EL (cell line): ENCODE measurements around the gene COL5A1.

Experiments used
- DNase-seq: peaks from one replicate; pipeline ENCODE4 v3.0.0-alpha.2; 2016

COL5A1 gene

GRCh38 chr9:134867917-134868750, 226.5 kb downstream of the COL5A1 start:
- DNase-seq, result no peak

GRCh38 chr9:134868751-134869553, 227.3 kb downstream of the COL5A1 start:
- no peak for DNase-seq

- no peak for DNase-seq
Observed at GRCh38 chr9:134869554-134870300, 228.1 kb downstream of the COL5A1 start.

GRCh38 chr9:134870301-134870694, 228.7 kb downstream of the COL5A1 start:
- DNase-seq, result no peak

- no peak for DNase-seq
Observed at GRCh38 chr9:134870746-134871662, 229.4 kb downstream of the COL5A1 start.

- DNase-seq, result peak; percentile 19
Observed at GRCh38 chr9:134871697-134872340, 230.2 kb downstream of the COL5A1 start.

- DNase-seq, result no peak
Observed at GRCh38 chr9:134872482-134873231, 231.1 kb downstream of the COL5A1 start.

GRCh38 chr9:134875371-134875770, 233.8 kb downstream of the COL5A1 start:
- no peak for DNase-seq

- no peak for DNase-seq
Observed at GRCh38 chr9:134877541-134877940, 235.9 kb downstream of the COL5A1 start.

- DNase-seq, result no peak
Observed at GRCh38 chr9:134879664-134880483, 238.3 kb downstream of the COL5A1 start.

- no peak for DNase-seq
Observed at GRCh38 chr9:134880484-134881312, 239.1 kb downstream of the COL5A1 start, which contains the start of gene FCN2. FCN2 (plus strand) TSS chr9:134880810; CDS start chr9:134880822, 12 bp downstream.

- DNase-seq, result no peak
Observed at GRCh38 chr9:134881313-134881670, 239.7 kb downstream of the COL5A1 start.

- DNase-seq, result no peak
Observed at GRCh38 chr9:134882204-134882785, 240.7 kb downstream of the COL5A1 start.

GRCh38 chr9:134883040-134883782, 241.6 kb downstream of the COL5A1 start:
- DNase-seq, result no peak

GRCh38 chr9:134884492-134884891, 242.9 kb downstream of the COL5A1 start:
- no peak for DNase-seq

GRCh38 chr9:134885001-134885678, 243.5 kb downstream of the COL5A1 start:
- DNase-seq, result no peak
